Activated CD8-positive, alpha-beta memory T cell treated with anti-CD3 and anti-CD28 coated beads for 48 hours (primary cell): ENCODE data around the gene COL4A3.

Experiments
- DNase-seq, 3 experiments: peaks; one replicate each; pipeline ENCODE4 v3.0.0-alpha.2; 2020; ENCODE audit warnings: low read depth in 2 of 3, low spot score in 2 of 3

Gene COL4A3

GRCh38 chr2:227339098-227339599 is 174.7 kb downstream of the COL4A3 start:
- DNase-seq, result no peak

- DNase-seq, result no peak
Measured at GRCh38 chr2:227340106-227340505, 175.7 kb downstream of the COL4A3 start.

- DNase-seq, result no peak
Measured at GRCh38 chr2:227341553-227341952, 177.1 kb downstream of the COL4A3 start.

GRCh38 chr2:227344231-227344630 is 179.8 kb downstream of the COL4A3 start:
- no peak for DNase-seq

GRCh38 chr2:227347117-227347516 is 182.7 kb downstream of the COL4A3 start:
- DNase-seq, result no peak

- no peak for DNase-seq
Measured at GRCh38 chr2:227348324-227348723, 183.9 kb downstream of the COL4A3 start.

GRCh38 chr2:227349989-227350612 is 185.7 kb downstream of the COL4A3 start:
- DNase-seq, result no peak

GRCh38 chr2:227351639-227352038 is 187.2 kb downstream of the COL4A3 start:
- no peak for DNase-seq

- DNase-seq, result no peak
Measured at GRCh38 chr2:227360351-227360750, 195.9 kb downstream of the COL4A3 start.

- no peak for DNase-seq
Measured at GRCh38 chr2:227363756-227364155, 199.3 kb downstream of the COL4A3 start.
